NCI-H2029 treated with DMSO at 0.1 percent for 48 hours (cell line): ENCODE data around the gene COL5A1.
"Not testable (repeated sequence)": the region's sequence is repeated elsewhere in the genome, so short reads cannot be mapped to it uniquely, and the experiment has no call there.

Experiments
- DNase-seq: peaks from one replicate; lab custom pipeline; 2025; lab: John Stamatoyannopoulos, UW

Gene COL5A1

GRCh38 chr9:134855900-134856377 is 214.3 kb downstream of the COL5A1 start:
- DNase-seq, result no peak

GRCh38 chr9:134857451-134857850 is 215.8 kb downstream of the COL5A1 start:
- not testable (repeated sequence) for DNase-seq

- no peak for DNase-seq
Measured at GRCh38 chr9:134858051-134858841, 216.6 kb downstream of the COL5A1 start.

GRCh38 chr9:134860510-134860909 is 218.9 kb downstream of the COL5A1 start:
- DNase-seq, result no peak

GRCh38 chr9:134861595-134862334 is 220.2 kb downstream of the COL5A1 start:
- no peak for DNase-seq

- DNase-seq, result no peak
Measured at GRCh38 chr9:134863306-134863902, 221.8 kb downstream of the COL5A1 start.

GRCh38 chr9:134863941-134864820 is 222.6 kb downstream of the COL5A1 start:
- DNase-seq, result no peak

GRCh38 chr9:134864821-134865190 is 223.2 kb downstream of the COL5A1 start:
- DNase-seq, result no peak

- no peak for DNase-seq
Measured at GRCh38 chr9:134867917-134868750, 226.5 kb downstream of the COL5A1 start.

GRCh38 chr9:134868751-134869553 is 227.3 kb downstream of the COL5A1 start:
- no peak for DNase-seq

- no peak for DNase-seq
Measured at GRCh38 chr9:134869554-134870300, 228.1 kb downstream of the COL5A1 start.

GRCh38 chr9:134870301-134870694 is 228.7 kb downstream of the COL5A1 start:
- no peak for DNase-seq

- DNase-seq, result no peak
Measured at GRCh38 chr9:134870746-134871662, 229.4 kb downstream of the COL5A1 start.

- DNase-seq, result no peak
Measured at GRCh38 chr9:134871697-134872340, 230.2 kb downstream of the COL5A1 start.

- no peak for DNase-seq
Measured at GRCh38 chr9:134872482-134873231, 231.1 kb downstream of the COL5A1 start.

- DNase-seq, result no peak
Measured at GRCh38 chr9:134875371-134875770, 233.8 kb downstream of the COL5A1 start.

- DNase-seq, result no peak
Measured at GRCh38 chr9:134877541-134877940, 235.9 kb downstream of the COL5A1 start.
